Omental fat pad (tissue), 4 donors: Measurements from ENCODE around the gene CIB1. TPM values are rescaled to one million over a fixed set of nuclear protein-coding genes. Genes with fewer than 3 reads are reported as not detected.
"Not testable (repeated sequence)": the region's sequence is repeated elsewhere in the genome, so short reads cannot be mapped to it uniquely, and the experiment has no call there.

Experiments
- ATAC-seq: fragments of 150-250 bp; one replicate; pipeline ENCODE4 v1.9.1; 2016; ENCODE audit warnings: mild to moderate bottlenecking, moderate library complexity; ENCODE audit not compliant: low FRiP score
- DNase-seq: peaks from one replicate; pipeline ENCODE4 v3.0.0-alpha.2; 2019; ENCODE audit warnings: low spot score
- CTCF ChIP-seq, 3 donors: fragments of 450-650 bp; IDR thresholded peaks; one replicate each; pipeline ENCODE4 v1.5.1; 2016 to 2017; ENCODE audit warnings: antibody characterized with exemption in 3 of 3, mild to moderate bottlenecking in 3 of 3, moderate library complexity in 2 of 3
- total RNA-seq, 4 donors: library from RNA; depleted of rRNA; stranded (reverse); fragments of >200 nt; gene quantifications; one replicate each; pipeline ENCODE4 v1.1.0, GENCODE V29; 2016

CIB1 gene
- total RNA-seq, 4 donors from 2014 or later: 27.9 to 48.3 (median 34.5) TPM

DNA sequence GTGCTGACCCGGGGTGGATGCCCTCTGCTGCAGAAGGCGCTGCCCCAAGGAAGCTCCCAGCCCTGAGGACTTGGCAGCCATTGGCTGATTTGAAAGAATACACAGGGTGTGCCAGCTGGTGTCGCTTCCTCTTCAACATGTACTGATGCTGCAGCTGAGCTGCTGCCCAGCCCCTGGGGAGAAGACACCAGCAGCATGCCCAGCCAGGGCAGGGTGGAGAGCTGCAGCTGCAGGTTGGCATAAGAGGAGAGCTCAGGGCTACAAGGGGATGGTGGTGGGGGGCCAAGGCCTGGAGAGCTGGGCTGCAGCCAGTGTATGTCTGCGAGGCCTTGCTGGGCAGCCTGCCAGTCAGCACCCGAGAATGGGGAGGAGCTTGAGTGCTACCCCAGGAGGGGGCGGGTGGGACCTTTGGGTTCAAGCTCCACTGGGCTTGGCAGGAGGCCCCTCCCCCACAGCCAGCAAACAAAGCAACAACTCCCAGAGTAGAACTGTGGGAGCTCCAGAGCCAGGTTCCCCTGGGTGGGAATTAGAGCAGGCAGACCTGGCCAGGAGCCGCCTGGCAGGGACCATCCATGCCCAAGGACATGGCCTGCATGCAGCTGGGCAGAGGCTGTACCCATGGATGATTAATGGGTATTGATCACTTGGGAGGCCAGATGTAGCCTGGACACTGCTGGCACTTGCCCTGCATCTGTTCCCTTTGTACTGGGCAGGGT, 41.8 kb downstream of the CIB1 start:
- ATAC-seq (peak; percentile 38), DNase-seq (no peak)
- no peak for TF ChIP-seq CTCF (IDR thresholded peaks at IDR 0.05)

DNA sequence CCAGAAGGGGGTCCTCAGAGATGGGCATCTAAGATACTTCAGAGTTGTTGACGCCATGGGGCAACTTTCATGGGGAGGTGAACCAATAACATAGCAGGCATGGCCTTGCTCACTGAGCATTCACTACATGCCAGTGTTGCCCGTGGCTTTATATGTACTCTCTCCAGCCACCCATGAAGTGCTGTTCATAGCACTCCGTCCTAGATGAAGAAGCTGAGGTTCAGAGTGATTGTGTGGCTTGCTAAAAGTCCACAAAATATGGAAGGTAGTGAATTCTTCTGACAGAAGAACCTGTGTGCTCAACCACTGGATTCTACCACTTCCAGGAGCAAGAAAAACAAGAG, 42.4 kb downstream of the CIB1 start:
- DNase-seq (no peak), ATAC-seq (no peak)
- no peak for TF ChIP-seq CTCF (IDR thresholded peaks at IDR 0.05)

DNA sequence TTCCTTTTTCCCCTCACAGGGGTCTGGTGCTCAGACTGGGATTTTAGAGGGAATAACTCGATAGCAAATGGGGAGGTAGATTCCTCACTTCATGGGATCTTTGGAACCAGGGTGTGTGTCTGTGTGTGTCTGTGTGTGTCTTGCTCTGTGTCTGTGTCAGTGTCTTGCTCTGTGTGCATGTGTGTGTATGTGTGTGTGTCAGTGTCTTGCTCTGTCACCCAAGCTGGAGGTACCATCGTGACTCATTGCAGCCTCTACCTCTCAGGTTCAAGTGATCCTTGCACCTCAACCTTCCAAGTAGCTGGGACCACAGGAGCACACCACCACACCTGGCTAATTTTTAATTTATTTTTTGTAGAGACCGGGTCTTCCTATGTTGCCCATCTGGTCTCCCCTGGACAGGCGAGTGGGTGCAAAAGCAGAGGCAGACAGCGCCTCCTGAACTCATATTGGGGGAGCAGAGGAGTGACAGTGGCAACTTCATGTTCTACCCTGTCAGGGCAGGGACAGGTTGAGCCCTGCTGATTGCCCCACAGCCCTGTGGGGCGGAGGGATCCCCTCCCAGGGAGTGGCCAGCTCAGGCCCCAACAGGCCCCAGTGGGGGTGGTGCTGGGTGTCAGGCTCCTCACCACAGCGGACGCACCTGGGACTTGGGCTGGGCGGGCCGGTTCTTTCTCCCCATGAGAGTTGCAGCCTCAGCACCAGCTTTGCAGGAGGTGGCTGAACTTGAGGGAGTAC, 43.0 kb downstream of the CIB1 start:
- no peak for DNase-seq
- no peak for ATAC-seq
- no peak for TF ChIP-seq CTCF (IDR thresholded peaks at IDR 0.05)

GRCh38 chr15:90189781-90190467, 43.8 kb downstream of the CIB1 start:
- ATAC-seq: no peak
- TF ChIP-seq CTCF (IDR thresholded peaks at IDR 0.05): no peak

DNA sequence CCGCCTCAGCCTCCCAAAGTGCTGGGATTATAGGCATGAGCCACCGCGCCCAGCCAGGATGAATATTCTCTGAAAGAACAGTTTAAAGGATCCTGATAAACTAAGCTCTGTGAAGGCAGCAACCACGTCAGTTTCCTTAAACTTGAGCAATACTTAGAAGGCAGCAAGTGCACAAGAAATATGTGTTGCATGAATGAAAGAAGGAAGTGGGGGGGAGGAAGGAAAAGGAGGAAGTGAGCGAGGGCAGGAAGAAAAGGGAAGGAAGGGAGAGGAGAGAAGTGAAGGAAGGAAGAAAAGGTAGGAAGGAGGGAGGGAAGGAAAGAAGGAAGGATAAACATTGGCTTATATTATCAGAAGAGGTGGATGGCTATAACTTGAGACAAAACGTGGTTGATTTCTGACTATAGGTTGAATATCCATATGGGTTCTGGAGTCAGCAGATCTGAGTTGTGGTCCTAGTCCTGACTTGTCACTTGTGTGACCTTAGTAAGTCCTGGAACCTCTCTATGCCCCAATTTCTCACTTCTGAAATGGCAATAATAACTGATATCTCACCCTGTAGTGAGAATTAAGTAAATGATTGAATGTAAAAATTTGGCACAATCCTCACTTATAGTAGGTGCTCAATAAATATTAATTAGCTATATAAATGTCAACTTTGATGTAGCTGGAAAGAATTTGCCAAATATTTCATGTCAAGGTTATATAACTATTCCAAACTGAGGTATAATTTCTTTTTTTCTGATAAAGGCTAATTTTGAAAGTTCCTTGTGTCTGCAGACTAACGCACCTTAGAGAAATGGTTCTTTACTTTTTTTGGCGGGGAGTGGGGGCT, 44.6 kb downstream of the CIB1 start:
- DNase-seq (no peak), ATAC-seq (no peak)
- TF ChIP-seq CTCF (IDR thresholded peaks at IDR 0.05): no peak

More at GRCh38 chr15:90189781-90190467, 43.8 kb downstream of the CIB1 start:
- no peak for DNase-seq

DNA sequence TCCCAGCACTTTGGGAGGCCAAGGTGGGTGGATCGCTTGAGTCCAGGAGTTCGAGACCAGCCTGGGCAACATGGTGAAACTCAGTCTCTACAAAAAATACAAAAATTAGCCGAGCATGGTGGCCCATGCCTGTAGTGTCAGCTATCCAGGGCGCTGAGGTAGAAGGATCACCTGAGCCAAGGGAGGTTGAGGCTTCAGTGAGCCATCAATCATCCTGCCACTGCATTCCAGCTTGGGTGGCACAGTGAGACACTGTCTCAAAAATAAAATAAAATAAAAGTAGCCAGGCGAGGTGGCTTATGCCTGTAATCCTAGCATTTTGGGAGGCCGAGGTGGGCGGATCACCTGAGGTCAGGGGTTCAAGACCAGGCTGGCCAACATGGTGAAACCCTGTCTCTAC, 45.7 kb downstream of the CIB1 start:
- not testable (repeated sequence) for ATAC-seq

More for the DNA sequence above, 45.7 kb downstream of the CIB1 start:
- not testable (repeated sequence) for DNase-seq
